GM19372 (cell line): ENCODE data around the gene BRD7.

Source experiments
- ATAC-seq: cut with Tn5 transposase; IDR thresholded peaks from one replicate; pipeline ENCODE4 v1.9.1; 2021; ENCODE audit warnings: mild to moderate bottlenecking, low read depth, moderate library complexity; ENCODE audit not compliant: unreplicated experiment

The BRD7 gene

DNA sequence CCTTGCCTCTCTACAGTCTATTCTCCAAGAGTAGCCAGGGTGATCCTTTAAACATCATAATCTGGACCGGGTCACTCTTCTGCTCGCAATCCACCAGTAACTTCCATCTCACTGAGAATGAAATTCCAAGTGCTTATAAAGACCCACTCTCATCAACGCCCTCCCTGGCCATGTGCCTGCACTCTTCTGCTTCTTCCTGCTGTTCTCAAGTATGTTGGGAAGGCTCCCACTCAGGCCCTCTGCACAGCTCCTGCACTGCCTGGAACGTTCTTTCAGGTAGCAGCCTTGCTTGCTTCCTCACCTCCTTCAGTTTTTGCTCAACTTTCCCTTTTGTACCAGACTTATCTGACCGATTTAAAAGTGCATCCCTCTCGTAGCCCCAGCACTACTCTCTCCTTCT lies 44.4 kb downstream of the BRD7 start:
- ATAC-seq = no peak

DNA sequence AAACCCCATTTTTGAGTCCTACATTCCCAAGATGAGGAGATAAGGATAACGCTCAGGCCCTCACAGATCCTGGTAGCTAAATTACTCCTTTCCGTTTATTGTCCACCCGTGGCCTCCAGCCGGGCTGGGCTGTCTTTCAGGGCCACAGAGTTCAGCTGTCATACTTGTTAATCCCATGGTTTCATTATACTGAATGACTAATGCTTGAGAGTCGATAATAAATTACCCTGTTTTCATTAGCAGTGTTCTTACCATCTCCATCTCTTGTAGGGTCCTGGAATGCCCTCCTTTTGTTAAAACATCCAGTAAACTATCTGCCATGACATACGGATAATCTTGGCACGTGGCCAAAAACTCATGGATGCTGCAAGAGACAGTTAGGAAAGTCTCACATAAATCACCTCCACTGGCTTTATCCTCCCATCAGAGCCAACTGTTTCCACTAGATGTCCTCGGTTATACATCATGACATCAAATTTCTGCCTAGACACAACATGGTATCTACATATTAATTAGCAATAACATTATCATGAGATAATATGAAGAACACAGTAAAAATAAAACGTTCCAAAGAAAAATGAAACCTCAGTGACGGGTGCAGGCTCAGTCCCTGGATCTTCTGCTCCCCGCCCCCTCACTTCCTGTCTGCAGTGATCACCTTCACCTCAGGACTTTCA lies 45.3 kb downstream of the BRD7 start:
- no peak for ATAC-seq

DNA sequence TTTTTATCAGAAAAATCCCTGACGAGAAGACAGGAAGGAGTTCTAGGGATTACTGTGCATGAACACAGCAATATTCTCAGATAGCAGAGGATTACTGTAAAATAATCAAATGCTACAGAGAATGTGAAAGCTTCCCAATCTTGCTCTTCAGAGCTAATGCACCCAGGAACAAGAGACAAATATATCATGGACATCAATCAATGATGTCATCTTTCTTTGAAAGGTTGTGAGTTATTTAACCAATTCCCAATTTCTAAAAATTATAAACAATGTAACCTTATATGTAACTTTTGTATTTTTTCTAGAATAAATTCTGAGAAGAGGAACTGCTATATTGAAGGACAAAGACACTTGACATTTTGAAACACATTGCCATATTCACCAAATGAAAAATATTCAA lies 46.5 kb downstream of the BRD7 start:
- no peak for ATAC-seq

DNA sequence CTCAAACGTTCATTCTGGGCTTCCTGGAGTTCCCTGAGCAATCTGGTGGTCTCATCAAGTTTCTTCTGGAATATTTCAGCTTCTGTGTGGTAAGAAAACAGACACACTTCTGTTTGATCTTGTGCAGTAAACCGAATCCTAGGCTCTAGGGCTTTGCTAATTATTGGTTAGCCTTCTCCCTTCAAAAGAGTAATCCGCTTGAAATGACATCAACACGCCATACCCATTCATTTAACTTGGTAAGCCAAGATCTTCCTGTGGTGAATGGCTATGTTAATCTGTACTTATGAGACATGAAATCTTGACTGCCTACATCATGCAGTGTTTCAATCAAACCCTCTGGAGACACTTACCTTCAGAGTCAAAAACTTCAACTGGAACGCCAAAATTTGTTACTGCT lies 48.5 kb downstream of the BRD7 start:
- no peak for ATAC-seq

DNA sequence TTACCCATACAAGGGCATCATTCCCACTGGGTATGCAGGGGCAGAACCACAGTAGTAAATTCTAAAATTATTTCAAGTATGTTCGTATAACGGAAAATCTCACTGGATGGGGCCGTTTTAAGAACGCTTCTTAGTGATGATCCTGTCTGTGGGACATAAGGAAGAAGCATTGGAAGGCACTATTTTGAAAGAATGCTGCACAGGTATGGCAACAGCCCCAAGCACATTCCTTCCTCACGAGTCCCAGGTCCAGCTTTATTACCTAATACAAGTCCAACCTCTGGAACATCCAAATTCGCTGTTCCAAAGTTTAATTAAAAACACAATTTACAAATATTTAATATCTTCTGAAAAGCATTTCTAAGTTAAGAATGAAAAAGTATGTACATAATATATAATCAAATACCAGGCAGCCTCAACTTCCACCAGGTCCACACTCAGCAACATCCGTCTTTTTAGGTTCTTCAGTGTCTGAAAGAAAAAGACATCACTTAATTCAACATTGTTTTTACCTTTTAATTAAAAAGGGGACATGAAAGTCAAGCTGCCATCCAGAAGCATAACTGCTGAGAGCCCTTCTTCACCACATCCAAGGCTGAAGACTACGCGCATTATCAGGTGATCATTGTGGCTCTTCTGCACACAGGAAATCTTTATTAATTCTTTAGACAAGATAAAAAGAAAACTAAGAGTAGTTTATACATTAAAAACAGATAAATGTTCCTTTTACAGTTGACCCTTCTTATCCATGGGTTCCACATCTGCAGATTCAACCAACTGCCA lies 49.8 kb downstream of the BRD7 start:
- no peak for ATAC-seq

DNA sequence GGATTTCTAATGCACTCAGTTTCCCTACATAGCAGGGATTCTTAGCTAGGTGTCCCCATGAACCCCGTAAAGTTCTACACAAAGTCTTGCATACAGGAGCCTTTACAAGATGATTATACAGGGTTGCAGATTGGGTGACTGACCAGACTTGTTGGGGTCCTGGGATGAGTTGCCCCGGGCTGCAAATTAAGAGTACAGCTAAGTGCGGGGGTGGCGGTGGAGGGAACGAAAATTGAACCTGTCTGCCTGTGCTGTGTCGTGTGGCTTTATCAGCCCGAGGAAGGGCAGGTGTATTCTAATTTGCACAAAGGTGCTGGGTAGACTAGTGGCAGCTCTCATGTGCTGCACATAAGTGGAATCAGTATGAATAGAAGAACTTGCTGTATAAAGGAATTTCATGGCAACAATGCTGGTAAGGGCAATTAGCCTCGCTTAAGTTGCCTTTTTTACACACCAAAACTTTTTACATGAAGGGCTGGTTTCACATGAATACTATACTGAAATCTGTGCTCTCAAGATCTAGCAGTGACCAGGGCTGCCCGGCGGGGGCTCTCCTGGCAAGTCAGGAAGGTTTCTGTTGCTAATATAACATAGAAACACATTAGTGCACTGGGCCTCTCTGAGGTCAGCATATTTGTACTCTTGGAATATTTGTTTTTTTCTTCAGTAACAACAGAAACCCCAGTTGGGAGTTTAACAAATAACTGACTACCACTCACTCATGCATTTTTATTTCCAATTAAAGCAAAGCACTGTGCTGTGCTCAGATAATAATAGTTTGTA lies 51.7 kb downstream of the BRD7 start:
- ATAC-seq = no peak

DNA sequence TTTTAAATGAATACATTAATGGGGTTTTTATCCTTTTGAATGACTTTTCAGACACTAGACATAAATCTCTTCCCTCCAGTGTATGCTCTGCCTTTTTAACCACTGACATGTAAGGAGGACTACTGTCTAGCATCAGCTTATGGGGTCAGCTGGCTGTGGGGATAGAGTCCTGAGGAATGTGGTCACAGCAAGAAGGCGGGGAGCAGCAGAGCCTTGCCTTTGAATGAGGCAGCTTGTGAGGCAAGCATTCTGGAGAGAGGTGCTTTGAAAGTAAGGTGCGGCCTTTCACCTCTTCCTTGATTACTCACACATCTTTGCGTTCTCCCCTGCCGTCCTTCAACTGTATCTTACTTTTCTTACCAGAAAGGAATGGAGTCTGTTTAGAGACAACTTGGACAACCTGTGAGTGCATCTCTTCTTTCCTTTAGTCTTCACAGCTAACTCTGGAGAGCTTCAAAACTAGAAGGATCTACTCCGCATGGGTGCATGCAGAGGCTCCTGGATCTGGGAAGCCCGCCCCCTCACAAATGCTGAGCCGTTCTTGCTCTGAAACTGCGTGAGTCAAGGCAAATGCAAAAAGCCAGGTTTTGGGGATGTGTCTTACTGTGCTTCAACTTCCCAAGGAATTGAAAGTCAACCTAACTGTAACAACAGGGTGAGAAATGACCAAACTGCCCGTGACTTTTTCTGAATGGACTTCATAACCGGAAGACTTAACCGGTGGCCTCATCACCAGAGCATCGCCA lies 52.5 kb downstream of the BRD7 start:
- ATAC-seq = no peak

DNA sequence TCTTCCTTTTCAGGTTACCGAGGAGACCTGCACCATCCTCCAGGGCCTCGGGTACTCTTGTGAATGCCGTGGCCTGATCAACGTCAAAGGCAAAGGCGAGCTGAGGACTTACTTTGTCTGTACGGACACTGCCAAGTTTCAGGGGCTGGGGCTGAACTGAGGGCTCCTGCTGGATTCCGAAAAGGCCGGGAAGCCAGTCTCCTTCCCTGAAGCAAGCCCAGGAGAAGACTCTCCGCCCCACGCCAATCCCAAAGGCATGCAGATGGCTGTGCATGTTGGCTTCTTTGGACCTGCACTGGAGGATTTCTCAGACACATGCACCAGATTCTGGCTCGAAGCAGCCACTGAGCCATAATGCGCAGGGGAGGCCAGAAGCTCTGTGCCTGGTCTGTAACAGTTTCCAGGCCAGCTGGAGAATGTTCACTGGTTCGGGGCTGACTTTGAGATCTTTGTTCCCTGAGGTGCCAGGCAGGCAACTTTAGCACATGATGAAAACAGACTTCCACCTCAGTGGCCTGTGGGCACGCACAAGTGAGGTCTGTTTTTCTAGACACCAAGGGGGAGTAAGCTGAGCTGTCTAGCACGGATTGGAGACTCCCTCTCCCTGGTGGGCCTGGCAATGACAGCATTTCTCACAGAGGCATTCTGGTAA lies 53.3 kb downstream of the BRD7 start:
- ATAC-seq = no peak

DNA sequence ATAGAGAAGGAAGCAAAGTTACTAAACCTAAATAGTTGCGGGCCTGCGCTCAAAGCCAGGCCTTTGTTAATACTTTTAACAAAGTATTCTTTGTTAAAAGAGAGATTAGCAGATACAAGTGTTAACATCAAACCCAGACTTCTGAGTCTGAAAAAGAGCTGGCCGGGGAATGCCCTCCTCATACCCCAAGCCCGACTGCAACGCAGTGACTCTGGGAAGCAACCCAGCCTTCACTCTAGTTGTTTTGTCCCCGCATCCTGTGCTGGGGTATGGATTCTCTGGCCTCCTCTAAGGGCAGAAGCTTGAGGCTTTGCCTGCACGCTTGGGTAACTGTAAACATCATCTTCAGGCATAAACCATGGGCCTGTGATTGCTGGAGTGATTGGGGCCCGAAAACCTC lies 54.1 kb downstream of the BRD7 start:
- ATAC-seq = no peak

DNA sequence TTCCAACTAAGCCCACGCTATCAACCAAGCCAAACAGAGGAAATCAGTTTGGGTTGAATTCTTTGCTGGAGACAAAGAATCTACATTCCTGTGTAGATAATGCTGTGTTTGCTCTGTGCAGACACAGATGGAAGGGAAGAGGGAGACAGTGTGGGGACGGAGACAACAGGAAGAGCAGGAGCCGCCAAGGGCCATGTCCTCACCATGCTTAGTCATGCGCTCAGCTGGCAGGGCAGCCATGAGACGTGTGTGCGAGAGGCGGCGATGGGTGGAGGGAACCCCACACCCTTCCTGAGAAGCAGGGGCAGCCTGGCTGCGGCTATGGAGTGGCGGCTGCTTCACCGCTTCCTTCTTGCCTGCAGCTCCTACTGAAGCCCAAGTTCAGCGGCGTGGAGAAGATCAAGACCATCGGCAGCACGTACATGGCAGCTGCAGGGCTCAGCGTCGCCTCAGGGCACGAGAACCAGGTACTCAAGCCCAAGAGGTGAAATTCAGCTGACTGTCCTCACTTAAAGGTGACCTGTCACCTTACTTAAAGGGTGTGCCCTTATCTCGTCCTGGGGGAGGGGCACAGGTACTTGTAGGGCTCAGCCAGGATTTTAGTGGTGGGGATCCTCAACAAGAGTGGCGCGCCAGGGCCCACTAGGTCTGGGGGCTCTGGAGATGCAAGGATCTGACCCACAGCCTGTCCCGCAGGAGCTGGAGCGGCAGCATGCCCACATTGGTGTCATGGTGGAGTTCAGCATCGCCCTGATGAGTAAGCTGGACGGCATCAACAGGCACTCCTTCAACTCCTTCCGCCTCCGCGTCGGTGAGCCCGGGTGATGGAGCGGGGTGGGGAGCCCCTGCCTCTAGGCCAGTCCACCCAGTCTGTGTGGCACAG lies 55.0 kb downstream of the BRD7 start:
- no peak for ATAC-seq

DNA sequence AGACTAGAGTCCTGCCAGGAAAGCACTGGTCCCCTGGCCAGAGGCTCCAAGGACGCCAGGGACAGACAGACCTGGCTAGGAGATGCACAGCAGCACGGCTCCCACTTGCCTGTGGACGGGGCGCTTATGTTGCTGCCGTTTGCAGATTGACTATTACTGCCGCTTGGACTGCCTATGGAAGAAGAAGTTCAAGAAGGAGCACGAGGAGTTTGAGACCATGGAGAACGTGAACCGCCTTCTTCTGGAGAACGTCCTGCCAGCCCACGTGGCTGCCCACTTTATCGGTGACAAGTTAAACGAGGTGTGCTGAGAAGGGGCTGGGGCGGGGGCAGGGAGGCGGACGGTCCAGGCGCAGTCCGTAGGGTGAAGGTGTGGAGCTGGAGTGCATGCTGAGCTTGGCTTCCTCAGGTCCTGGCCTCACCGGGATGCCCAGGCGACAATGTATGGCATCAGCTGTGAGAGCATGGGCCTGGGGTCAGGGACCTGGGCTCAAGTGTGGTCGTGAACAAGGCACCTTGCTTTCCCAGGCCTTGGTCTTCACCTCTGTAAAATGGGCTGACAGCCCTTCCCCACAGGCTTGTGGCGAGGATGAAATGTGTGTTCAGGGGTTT lies 56.8 kb downstream of the BRD7 start:
- no peak for ATAC-seq

DNA sequence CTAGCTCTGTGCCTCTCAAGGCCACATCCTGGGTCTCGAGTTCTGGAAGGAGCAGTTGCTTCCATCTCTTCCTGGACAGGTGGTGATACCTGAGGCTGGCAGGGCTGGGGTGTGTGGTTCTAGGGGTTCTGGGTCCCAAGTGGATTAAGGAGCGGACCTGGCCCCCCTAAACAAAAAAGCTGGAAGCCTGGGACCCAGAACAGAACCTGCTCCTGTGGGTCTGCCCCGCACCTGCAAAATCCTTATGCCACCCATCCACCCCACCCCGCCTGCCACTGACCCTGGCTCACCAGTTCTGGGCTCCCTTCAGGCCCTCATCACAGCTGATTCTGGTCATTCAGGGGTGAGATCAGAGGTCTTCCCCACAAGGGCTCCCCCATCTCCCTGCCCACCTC lies 57.7 kb downstream of the BRD7 start:
- ATAC-seq = no peak

DNA sequence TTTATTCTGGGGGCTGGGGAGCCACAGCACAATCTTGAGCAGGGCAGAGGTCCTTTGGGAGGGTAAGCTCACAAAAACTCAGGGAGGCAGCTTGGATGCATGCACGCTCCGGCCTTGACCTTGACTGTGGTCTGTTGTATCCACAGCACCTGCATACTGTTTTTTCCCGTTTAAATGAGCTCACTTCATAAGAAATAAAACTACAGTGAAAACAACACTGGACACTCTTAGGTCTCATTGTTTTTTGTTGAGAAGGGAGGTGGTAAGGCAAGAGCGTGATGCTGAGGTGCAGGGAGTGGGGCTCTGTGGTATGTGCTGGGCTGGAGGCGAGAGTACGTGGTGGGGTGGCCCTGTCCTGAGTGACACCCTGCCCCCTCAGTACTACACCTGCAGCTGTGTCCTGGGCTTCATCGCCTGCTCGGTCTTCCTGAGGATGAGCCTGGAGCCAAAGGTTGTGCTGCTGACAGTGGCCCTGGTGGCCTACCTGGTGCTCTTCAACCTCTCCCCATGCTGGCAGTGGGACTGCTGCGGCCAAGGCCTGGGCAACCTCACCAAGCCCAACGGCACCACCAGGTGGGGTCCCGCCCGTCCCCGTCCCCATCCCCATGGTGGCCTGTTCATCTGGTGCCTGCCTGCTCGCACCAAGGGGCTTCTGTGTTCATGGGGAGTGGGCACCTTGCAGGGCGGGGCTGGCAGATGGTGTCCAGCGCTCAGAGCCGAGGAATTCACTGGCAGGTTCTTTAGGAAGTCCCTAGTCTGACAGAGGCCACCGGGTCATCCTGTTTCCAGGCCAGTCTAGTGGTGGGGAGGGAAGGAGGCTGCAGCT lies 58.3 kb downstream of the BRD7 start:
- no peak for ATAC-seq

DNA sequence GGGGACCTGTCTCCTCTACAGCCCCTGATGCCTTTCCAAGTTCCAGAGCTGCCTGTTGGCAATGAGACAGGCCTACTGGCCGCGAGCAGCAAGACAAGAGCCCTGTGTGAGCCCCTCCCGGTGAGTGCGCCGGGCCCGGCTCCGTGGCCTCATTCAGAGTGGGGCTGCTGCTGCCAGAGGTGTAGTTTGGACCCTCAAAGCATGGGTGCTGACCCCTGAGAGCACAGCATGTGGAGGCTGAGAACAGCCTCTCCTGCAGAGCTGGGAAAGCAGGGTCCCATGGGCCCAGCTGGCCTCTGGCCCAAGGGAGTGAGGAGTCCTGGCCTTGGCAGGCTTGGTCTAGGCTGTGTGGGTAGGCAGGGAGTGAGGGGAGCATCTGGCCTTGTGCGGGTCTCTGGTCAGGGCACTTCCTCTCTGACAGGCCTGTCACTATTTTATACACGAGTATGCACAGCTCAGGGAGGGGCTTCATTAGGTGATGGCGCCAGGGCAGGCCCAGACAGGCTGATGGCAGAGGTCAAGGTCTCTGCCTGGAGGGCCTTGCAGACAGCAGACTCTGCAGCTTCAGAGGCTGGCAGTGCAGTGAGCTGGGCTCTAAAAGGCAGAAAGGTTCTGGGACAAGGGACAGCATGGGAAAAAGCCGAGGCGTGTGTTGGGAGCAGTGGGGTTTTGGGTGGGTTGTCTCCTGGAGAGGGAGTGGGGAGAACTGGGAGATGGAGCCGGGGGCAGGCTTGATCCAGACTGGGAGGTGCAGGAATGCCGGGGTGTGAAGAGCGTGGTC lies 59.1 kb downstream of the BRD7 start:
- no peak for ATAC-seq

DNA sequence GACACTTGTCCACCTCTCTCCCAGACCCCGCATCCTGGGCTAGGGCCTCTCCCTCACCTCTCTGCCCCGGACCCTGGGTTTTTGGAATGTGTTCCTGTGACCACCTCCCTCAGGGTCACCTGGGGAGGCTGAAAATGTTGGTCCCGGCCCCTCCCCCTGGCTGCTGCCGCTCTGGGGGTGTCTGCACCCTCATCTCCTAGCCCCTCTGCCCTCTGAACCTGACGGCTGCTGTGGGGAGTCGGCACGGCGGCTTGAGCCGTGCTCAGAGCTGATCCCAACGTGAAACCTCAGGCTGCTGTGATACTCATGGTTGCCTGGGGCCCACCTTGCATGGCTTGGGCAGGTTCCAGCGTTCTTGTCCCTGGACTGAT lies 59.6 kb downstream of the BRD7 start:
- ATAC-seq = no peak

DNA sequence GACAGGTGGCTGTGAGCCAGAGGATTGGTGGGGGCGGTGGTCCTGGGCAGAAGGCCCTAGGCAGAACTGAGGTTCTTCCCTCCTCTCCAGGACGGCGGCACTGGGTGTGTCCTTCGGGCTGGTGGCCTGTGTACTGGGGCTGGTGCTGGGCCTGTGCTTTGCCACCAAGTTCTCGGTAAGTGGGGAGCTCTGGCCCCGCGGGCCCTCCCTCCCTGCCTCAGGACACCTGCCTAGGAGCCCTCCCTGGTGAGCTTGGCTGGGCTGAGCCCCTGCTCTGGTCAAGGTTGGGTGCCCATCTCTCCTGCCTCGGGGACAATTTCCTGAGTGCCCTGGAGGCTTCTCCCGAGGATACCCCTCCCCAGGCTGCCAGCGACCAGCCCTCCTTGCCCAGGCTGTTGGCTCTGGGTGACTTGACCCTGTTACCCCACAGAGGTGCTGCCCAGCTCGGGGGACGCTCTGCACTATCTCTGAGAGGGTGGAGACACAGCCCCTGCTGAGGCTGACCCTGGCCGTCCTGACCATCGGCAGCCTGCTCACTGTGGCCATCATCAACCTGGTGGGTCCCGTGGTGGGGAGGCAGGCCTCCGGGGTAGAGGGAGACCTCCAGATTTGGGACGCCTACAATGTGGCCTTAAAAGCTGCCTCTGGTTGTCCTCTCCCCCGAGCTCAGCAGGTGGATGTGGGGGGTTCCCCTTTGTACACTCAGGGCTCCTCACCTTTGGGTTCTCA lies 60.4 kb downstream of the BRD7 start:
- ATAC-seq = no peak

DNA sequence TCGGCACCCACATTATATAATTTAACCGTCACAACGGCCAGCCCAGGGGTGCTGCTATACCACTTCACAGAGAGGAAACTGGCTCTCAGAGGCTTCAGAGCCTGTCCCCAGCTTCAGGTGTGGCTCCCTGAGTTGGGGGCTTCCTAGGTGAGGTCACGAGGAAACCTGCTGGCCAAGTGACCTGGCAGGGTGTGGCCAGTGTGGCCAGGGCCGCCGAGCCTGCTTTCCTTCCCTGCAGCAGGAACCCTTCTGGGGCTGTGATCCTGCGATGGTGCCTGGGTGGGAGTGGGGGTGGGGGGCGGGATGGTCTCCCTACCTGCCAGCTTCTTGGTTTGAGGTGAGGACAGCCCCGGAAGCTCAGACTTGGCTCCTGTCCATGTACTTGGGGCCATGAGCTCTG lies 62.5 kb downstream of the BRD7 start:
- ATAC-seq = no peak
